NCI-H748 (cell line): ENCODE data around the gene LUC7L.
"Not testable (repeated sequence)": the region's sequence is repeated elsewhere in the genome, so short reads cannot be mapped to it uniquely, and the experiment has no call there.

Experiments used
- DNase-seq: peaks from one replicate; lab custom pipeline; 2025; ENCODE audit not compliant: unreplicated experiment; lab: John Stamatoyannopoulos, UW

The LUC7L gene

GRCh38 chr16:180681-181564 lies 48.3 kb downstream of the LUC7L start:
- peak; percentile 78 for DNase-seq

GRCh38 chr16:180101-180675 lies 49.1 kb downstream of the LUC7L start, which contains the start of gene HBQ1:
Gene HBQ1 (plus strand): TSS chr16:180459. CDS start chr16:180487, 28 bp downstream.
- DNase-seq = no peak

GRCh38 chr16:179211-180092 lies 49.8 kb downstream of the LUC7L start:
- DNase-seq = no peak

GRCh38 chr16:178668-179015 lies 50.6 kb downstream of the LUC7L start:
- no peak for DNase-seq

- DNase-seq = no peak
Measured at GRCh38 chr16:177981-178667, 51.1 kb downstream of the LUC7L start.

- DNase-seq = peak; percentile 5
Measured at GRCh38 chr16:177394-177822, 51.8 kb downstream of the LUC7L start.

- not testable (repeated sequence) for DNase-seq
Measured at GRCh38 chr16:176477-177382, 52.5 kb downstream of the LUC7L start, which contains the start of gene HBA1. Gene HBA1 (plus strand): TSS chr16:176680. CDS start chr16:176717, 37 bp downstream.

- DNase-seq = not testable (repeated sequence)
Measured at GRCh38 chr16:176006-176405, 53.2 kb downstream of the LUC7L start.

- DNase-seq = no peak
Measured at GRCh38 chr16:175011-175949, 54.0 kb downstream of the LUC7L start.

- not testable (repeated sequence) for DNase-seq
Measured at GRCh38 chr16:173928-174769, 55.1 kb downstream of the LUC7L start.

- DNase-seq = not testable (repeated sequence)
Measured at GRCh38 chr16:173211-173854, 55.9 kb downstream of the LUC7L start.

- not testable (repeated sequence) for DNase-seq
Measured at GRCh38 chr16:172374-172941, 56.8 kb downstream of the LUC7L start, which contains the start of gene HBA2. Gene HBA2 (plus strand): TSS chr16:172876. CDS start chr16:172913, 37 bp downstream.

GRCh38 chr16:170788-171187 lies 58.5 kb downstream of the LUC7L start:
- no peak for DNase-seq

- not testable (repeated sequence) for DNase-seq
Measured at GRCh38 chr16:170088-170507, 59.2 kb downstream of the LUC7L start.

- peak; percentile 46 for DNase-seq
Measured at GRCh38 chr16:169014-169413, 60.2 kb downstream of the LUC7L start.

- DNase-seq = peak; percentile 11
Measured at GRCh38 chr16:168424-168823, 60.8 kb downstream of the LUC7L start.
